IPS-20b (cell line): Measurements from ENCODE around the gene PRR14.
"Not testable (repeated sequence)": the region's sequence is repeated elsewhere in the genome, so short reads cannot be mapped to it uniquely, and the experiment has no call there.

Experiments
- H3K27ac ChIP-seq: one replicate; pipeline ENCODE4 v1.5.1; 2013; ENCODE audit warnings: low read length
- H3K27me3 ChIP-seq: 2 replicates; pipeline ENCODE4 v1.6.1; 2013; ENCODE audit warnings: mild to moderate bottlenecking, low read length, inconsistent platforms; ENCODE audit not compliant: insufficient read depth
- H3K36me3 ChIP-seq: 2 replicates; pipeline ENCODE4 v1.6.1; 2013; ENCODE audit warnings: low read depth, mild to moderate bottlenecking, inconsistent platforms, low read length, moderate library complexity; ENCODE audit not compliant: insufficient read depth
- H3K4me1 ChIP-seq: 2 replicates; pipeline ENCODE4 v1.6.1; 2013; ENCODE audit warnings: mild to moderate bottlenecking, control low read depth, inconsistent platforms, low read length, moderate library complexity; ENCODE audit not compliant: insufficient read depth
- H3K4me3 ChIP-seq: 2 replicates; pipeline ENCODE4 v1.5.1; 2013; ENCODE audit warnings: mild to moderate bottlenecking, low read length, inconsistent platforms
- H3K9ac ChIP-seq: 2 replicates; pipeline ENCODE4 v1.6.1; 2013; ENCODE audit warnings: low read depth, mild to moderate bottlenecking, inconsistent platforms, low read length, moderate library complexity
- H3K9me3 ChIP-seq: 2 replicates; pipeline ENCODE4 v1.6.1; 2013; ENCODE audit warnings: mild to moderate bottlenecking, low read depth, low read length, inconsistent platforms; ENCODE audit not compliant: insufficient read depth

PRR14 gene

DNA sequence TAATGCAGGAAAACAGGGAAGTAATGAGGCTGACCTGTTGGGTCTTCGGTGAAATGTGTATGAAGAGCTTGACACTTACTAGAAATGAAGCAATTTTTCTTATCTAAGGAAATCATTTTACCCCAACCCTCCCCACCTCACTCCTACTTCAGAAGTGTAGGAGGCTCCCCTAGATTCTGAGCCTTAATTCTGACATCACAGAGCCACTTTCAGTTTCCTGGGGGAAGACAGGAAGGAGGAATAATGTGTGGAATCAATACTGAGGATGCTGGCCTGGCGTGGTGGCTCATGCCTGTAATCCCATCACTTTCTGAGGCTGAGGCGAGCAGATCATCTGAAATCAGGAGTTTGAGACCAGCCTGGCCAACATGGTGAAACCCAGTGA, 27.8 kb downstream of the PRR14 start:
- peaks cover 98% of the 10 kb centered on the region for H3K27me3 ChIP-seq
- H3K9ac ChIP-seq, result no peak overlapping the region
- no peaks in the 10 kb centered on the region for H3K9me3 ChIP-seq

DNA sequence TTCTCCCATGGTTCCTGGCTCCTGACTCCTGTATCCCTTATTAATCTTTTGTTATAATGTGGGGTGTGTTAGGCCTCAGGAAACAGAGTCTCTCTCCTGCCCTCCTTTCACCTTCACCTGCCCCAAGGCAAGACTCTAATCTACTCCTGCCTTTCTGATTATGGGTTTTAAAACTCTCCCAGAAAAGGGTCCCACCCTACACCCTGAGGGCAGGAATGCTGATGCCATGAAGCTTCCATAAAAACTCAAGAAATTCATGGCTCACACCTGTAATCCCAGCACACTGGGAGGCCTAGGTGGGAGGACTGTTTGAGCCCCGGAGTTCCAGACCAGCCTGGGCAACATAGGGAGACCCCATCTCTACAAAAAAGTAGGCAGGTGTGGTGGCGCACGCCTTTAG, 29.6 kb downstream of the PRR14 start:
- Histone ChIP-seq H3K27ac (no peak overlapping the region), H3K9ac (no peak overlapping the region), H3K4me1 (no peaks in the 10 kb centered on the region), H3K36me3 (no peaks in the 10 kb centered on the region), H3K9me3 (no peaks in the 10 kb centered on the region), H3K4me3 (no peak overlapping the region), H3K27me3 (peaks cover 98% of the 10 kb centered on the region)

More for the DNA sequence above, 27.8 kb downstream of the PRR14 start:
- Histone ChIP-seq H3K4me1 (no peaks in the 10 kb centered on the region), H3K36me3 (no peaks in the 10 kb centered on the region), H3K4me3 (no peak overlapping the region), H3K27ac (no peak overlapping the region)

DNA sequence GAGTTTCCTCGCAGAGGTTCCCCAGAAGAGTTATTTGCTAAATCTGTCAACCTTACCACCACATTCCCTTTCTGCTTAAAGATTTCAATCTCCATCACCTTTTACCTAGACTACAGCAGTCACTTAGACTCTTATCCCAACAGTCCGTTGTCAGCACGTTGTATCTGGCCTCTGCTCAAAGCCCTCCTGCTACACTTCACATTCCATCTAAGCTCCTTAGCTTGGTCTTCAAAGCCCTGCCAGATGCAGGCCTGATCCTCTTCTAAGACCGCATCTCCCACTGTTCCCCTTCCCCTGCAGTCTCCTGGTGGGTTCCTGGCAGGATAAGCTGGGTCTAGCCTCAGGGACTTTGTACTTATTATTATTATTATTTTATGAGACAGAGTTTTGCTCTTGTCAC, 37.9 kb downstream of the PRR14 start:
- Histone ChIP-seq H3K4me3 (no peak overlapping the region), H3K9ac (no peak overlapping the region), H3K27ac (no peak overlapping the region), H3K27me3 (peaks cover 100% of the 10 kb centered on the region), H3K4me1 (no peaks in the 10 kb centered on the region), H3K36me3 (no peaks in the 10 kb centered on the region), H3K9me3 (no peaks in the 10 kb centered on the region)

DNA sequence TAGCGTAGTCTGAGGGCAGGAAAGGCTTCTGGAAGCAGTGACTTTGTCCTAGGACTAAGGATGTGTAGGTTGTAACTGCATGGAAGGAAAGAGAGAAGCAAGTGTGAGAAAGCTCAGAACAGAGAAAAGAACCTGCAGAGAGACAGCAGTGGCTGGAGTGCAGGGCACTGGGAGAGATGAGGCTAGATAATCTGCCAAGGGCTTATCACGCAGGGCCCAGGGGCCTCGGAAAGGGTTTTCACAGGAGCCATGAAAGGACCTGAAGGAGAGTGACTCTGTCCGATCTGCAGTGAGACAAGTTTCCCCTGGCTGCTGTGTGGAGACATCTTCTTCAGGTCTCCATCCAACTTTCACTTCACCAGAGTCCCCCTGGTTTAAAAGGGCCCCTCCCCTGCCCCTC, 41.1 kb downstream of the PRR14 start:
- no peak overlapping the region for H3K4me3 ChIP-seq
- peaks cover 98% of the 10 kb centered on the region for H3K27me3 ChIP-seq
- no peaks in the 10 kb centered on the region for H3K36me3 ChIP-seq

DNA sequence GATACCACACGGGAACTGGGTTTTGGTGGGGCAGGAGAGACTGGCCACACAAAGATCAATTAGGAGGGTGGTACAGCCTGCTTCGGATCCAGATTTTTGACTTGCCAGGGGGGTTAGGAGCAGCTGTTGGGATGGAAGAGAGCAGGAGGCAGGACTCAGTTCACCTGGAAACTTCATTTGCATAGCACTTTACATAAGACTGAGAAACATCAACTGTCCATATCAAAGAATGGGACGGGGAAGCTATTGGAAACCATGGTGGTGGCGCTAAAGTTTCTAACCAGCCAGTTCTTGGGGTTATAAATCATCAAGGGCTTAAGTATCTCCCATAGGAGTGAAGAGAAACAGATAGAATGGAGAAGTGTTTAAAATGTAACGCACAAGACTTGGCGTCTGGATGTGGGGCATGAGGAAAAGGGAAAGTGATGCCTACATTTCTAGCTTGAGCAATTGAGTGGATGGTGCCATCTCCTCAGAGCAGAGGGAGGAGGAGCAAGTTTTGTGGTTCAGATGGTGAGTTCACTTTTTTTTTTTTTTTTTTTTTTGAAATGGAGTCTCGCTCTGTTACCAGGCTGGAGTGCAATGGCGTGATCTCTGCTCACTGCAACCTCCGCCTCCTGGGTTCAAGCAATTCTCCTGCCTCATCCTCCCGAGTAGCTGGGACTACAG, 41.8 kb downstream of the PRR14 start:
- no peaks in the 10 kb centered on the region for H3K9me3 ChIP-seq
- no peak overlapping the region for H3K27ac ChIP-seq
- H3K4me1 ChIP-seq, result no peaks in the 10 kb centered on the region
- H3K36me3 ChIP-seq, result no peaks in the 10 kb centered on the region
- peaks cover 98% of the 10 kb centered on the region for H3K27me3 ChIP-seq
- H3K4me3 ChIP-seq, result no peak overlapping the region
- H3K9ac ChIP-seq, result no peak overlapping the region

More for the DNA sequence above, 41.1 kb downstream of the PRR14 start:
- no peak overlapping the region for H3K9ac ChIP-seq
- H3K27ac ChIP-seq, result no peak overlapping the region
- no peaks in the 10 kb centered on the region for H3K4me1 ChIP-seq
- no peaks in the 10 kb centered on the region for H3K9me3 ChIP-seq

DNA sequence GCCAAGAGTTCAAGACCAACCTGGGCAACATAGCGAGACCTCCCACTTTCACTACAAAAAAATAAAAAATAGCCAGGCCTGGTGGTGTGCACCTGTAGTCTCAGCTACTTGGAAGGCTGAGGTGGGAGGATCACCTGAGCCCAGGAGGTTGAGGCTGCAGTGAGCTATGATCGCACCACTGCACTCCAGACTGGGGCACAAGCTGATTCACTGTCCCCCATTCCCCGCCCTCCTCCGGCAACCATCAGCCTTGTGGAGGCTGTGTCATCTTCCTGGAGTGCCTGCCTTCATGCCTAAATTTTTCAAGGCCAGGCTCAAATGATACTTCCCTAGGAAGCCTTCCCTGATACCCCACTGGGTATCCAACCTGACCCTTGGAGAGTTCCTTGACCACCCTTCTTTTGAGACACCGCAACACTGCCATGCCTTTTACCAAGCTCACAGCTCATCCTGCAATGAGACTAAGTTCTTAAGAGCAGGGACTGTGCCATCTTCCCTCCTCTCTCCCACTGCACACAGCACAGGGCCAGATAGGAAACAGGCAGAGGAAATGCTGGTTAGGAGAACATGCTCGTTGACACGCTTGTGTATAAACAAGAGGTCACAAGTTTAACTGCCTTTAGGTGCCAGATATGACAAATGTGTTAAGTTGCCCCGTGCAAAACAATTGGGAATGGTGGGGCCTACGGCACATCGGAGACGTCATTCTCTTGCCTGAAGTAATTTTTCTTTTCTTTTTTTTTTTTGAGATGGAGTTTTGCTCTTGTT, 44.4 kb downstream of the PRR14 start:
- Histone ChIP-seq H3K9me3 (no peaks in the 10 kb centered on the region), H3K27me3 (peaks cover 75% of the 10 kb centered on the region), H3K4me3 (no peak overlapping the region), H3K36me3 (peaks cover 4% of the 10 kb centered on the region), H3K9ac (no peak overlapping the region), H3K27ac (no peak overlapping the region), H3K4me1 (peaks cover 5% of the 10 kb centered on the region)

DNA sequence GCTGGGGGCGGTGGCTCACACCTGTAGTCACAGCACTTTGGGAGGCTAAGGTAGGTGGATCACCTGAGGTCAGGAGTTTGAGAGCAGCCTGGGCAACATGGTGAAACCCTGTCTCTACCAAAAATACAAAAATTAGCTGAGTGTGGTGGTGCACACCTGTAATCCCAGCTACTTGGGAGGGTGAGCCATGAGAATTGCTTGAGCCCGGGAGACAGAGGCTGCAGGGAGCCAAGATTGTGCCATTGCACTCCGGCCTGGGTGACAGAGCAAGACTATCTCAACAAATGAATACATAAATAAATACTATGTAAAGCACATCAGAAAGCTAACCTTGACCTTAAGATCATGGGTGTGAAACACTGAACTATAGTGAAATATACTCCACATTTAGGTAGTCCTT, 45.9 kb downstream of the PRR14 start:
- H3K27me3 ChIP-seq, result peaks cover 60% of the 10 kb centered on the region
- not testable (repeated sequence) for H3K9ac ChIP-seq, H3K9me3 ChIP-seq, H3K4me3 ChIP-seq, H3K27ac ChIP-seq, H3K4me1 ChIP-seq
- H3K36me3 ChIP-seq, result peaks cover 19% of the 10 kb centered on the region

DNA sequence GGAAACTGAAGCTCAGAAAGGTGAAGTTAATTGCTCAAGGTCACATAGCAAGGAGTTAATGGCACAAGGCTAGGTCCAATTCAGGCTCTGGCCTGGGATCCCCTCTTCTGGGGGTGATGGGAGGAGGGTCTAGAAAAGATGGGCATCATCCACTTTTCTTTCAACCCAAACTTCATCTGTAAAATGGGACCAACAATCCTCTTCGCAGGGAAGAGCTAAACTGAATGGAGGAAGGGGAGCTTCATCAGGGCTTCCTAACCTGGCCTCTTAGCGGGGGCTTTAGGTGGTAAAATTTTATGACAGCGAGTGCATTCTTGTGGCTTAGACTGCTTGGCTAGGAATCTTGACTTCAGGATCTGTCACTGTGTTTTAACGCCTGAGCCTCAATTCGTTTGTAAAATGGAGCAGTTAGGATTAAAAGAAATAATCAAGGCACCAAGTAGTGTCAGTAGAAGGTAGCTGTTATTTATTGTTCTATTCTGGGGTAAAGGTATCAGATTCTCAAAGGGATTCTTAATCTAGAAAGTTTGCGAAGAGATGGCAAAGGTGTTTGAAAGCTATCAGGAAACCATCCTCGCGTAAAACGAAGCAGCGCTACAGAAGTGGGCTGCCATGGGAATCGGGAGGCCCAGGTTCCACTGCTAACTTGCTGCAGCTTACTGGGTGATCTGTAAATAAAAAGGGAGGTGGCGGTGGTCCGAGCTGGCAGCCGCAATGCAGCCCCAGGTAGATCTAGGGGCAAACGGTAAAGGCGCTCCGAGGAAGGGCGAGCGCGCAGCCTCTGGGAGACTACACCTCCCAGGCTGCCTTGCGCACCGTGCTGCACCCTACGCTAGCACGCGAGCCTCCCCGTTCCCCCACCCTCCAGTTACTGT, 46.7 kb downstream of the PRR14 start:
- peaks cover 21% of the 10 kb centered on the region for H3K36me3 ChIP-seq
- peak overlapping the region; percentile 90 for H3K4me3 ChIP-seq
- H3K9me3 ChIP-seq, result no peaks in the 10 kb centered on the region
- H3K27me3 ChIP-seq, result peaks cover 51% of the 10 kb centered on the region
- H3K27ac ChIP-seq, result peak overlapping the region; percentile 95
- H3K4me1 ChIP-seq, result peaks cover 8% of the 10 kb centered on the region
- H3K9ac ChIP-seq, result peak overlapping the region; percentile 99; the same call in 1 of the 2 replicates

DNA sequence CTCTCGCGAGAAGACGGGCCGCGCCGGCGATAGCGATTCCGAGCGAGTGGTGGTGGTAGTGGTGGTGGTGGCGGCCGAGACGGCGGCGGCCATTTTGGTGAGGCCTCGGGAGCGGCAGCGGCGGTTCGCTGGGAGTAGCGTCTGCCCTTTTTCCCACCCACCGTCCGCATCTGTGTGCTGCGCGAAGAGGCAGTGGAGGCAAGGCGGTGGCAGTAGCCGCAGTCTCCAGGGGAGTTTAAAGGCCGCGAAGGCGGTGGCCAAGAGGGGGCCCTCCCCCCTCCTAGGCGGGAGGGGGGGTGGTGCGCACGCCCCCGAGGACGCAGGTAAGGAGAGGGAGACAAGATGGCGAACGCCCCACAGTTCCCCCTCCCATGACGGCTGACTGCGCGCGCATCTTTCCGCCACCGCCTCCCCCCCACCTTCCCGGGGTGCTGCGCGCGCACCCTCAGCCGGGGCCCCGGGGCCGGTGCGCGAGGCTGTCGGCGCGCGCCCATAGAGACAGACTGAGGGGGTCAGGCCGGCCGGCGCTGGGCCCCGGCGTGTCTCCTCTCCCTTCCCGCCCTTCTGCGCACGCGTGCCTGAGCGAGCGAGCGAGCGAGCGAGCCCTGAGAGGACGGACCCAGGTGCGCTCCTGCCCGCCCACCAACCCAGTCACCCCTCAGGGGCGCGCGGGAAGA, 47.5 kb downstream of the PRR14 start:
- peaks cover 8% of the 10 kb centered on the region for H3K4me1 ChIP-seq
- peak overlapping the region; percentile 95 for H3K27ac ChIP-seq

DNA sequence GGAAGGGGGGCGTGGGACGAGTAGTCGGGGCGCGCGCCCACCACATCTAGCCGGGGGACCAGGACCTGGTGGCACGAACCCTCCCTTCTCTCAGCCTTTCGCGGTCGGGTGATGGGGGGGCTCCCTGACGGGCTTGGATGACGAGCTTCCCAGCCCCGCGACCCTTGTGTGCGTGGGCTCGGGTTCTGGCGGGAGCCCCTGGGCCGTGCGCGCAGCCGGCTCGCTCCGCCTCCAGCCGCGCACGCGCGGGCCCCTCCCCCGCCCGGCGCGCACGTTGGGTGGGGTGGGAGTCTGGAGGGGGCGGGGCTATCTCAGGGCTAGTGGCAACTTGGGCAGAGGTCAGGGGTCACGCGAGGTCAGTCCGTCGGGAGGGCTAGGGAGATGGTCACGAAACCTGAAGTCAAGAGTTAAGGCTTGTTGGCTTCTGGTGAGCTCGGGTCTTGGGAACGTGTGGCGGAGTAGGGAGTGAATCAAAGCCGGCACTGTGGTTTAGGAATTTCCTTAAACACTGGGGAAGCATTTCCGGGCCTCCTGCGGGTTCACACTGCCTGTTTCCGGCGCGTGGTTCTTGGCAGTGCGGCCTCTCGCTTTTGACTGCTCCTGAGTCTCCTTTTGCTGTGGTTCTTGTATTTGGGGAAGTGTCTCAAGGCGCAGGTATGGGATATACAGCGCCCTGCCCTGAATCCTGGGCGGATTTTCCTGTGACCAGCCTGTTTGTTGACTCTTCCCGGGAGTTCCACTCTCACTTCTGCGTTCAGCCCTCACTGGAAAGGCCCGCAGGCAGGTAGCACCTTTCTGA, 48.3 kb downstream of the PRR14 start, which contains the start of gene SRCAP:
TSS of gene SRCAP (plus strand) at position 356 of the 799 bp plus-strand sequence. CDS start 1,654 bp downstream, outside the sequence.
- H3K4me3 ChIP-seq, result peak within 1 kb of the TSS; percentile 90
- peaks cover 8% of the 10 kb centered on the region for H3K4me1 ChIP-seq
- H3K27me3 ChIP-seq, result peaks cover 36% of the 10 kb centered on the region
- H3K9ac ChIP-seq, result peak within 1 kb of the TSS; percentile 99
- H3K27ac ChIP-seq, result peak within 1 kb of the TSS; percentile 95
- peaks cover 29% of the 10 kb centered on the region for H3K36me3 ChIP-seq
- no peaks in the 10 kb centered on the region for H3K9me3 ChIP-seq

More for the DNA sequence above, 47.5 kb downstream of the PRR14 start:
- H3K9me3 ChIP-seq, result no peaks in the 10 kb centered on the region
- H3K27me3 ChIP-seq, result peaks cover 43% of the 10 kb centered on the region
- peak overlapping the region; percentile 99 for H3K9ac ChIP-seq
- peak overlapping the region; percentile 90 for H3K4me3 ChIP-seq
- peaks cover 25% of the 10 kb centered on the region for H3K36me3 ChIP-seq
